Fibroblast of skin of right biceps (primary cell): ENCODE results near the gene FTSJ1.

ENCODE experiments used
- DNase-seq: peaks from one replicate; pipeline ENCODE4 v3.0.0-alpha.2; 2013

Gene FTSJ1

GRCh38 chrX:48531358-48531959 lies 55.5 kb downstream of the FTSJ1 start:
- DNase-seq = peak; percentile 69

DNA sequence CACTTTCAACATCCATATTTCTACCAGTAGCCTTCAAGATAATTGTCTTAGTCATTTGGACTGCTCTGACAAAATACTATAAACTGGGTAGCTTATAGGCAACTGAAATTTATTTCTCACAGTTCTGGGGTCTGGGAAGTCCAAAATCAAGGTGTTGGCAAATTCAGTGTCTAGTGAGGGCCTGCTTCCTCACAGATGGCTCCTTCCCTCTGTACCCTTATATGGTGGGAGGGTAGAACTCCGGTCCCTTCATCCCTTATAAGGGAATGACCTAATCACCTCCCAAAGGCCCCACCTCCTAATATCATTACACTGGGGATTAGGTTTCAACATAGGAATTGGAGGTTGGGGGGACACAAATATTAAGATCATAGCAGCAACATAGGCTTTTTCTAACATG lies 56.2 kb downstream of the FTSJ1 start:
- no peak for DNase-seq

DNA sequence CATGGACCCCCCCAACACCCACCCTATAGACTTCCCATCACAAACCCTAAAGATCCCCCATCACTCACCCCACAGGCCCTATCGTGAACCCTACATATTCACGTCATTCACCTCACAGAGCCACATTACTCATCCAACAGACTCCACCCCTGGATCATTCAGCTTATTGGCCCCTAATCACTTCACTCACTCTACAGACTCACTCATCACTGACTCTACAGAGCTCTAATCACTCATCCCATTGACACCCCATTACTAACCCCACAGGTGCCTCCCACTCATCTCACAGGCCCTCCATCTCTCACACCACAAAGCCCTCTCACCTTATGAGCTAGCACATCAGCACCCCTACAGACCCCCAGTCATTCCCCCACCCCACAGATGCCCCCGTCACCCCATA lies 57.2 kb downstream of the FTSJ1 start:
- DNase-seq = no peak
